Cortex of kidney (tissue), 1 donor: ENCODE results near the gene PRG2.
"Not testable (repeated sequence)": the region's sequence is repeated elsewhere in the genome, so short reads cannot be mapped to it uniquely, and the experiment has no call there.

ENCODE experiments used
- DNase-seq: peaks from one replicate; lab custom pipeline; 2025; lab: John Stamatoyannopoulos, UW

Gene PRG2

GRCh38 chr11:57368106-57368844, 22.2 kb downstream of the PRG2 start:
- no peak for DNase-seq

GRCh38 chr11:57364851-57365660, 25.4 kb downstream of the PRG2 start:
- no peak for DNase-seq

GRCh38 chr11:57363131-57364080, 27.0 kb downstream of the PRG2 start:
- no peak for DNase-seq

- no peak for DNase-seq
Observed at GRCh38 chr11:57361926-57362325, 28.5 kb downstream of the PRG2 start.

- not testable (repeated sequence) for DNase-seq
Observed at GRCh38 chr11:57361420-57361819, 29.0 kb downstream of the PRG2 start.

GRCh38 chr11:57360991-57361390, 29.5 kb downstream of the PRG2 start:
- no peak for DNase-seq

GRCh38 chr11:57359896-57360690, 30.4 kb downstream of the PRG2 start:
- DNase-seq: no peak

GRCh38 chr11:57359396-57359795, 31.1 kb downstream of the PRG2 start:
- DNase-seq: no peak

- DNase-seq: no peak
Observed at GRCh38 chr11:57358991-57359390, 31.5 kb downstream of the PRG2 start.

- DNase-seq: no peak
Observed at GRCh38 chr11:57358543-57358961, 31.9 kb downstream of the PRG2 start.

- no peak for DNase-seq
Observed at GRCh38 chr11:57357856-57358255, 32.6 kb downstream of the PRG2 start.

GRCh38 chr11:57357310-57357709, 33.1 kb downstream of the PRG2 start:
- DNase-seq: no peak

- no peak for DNase-seq
Observed at GRCh38 chr11:57356268-57356667, 34.2 kb downstream of the PRG2 start.

- DNase-seq: no peak
Observed at GRCh38 chr11:57354699-57355098, 35.8 kb downstream of the PRG2 start.

- DNase-seq: no peak
Observed at GRCh38 chr11:57353852-57354251, 36.6 kb downstream of the PRG2 start.

GRCh38 chr11:57353446-57353845, 37.0 kb downstream of the PRG2 start:
- DNase-seq: no peak

- DNase-seq: no peak
Observed at GRCh38 chr11:57353036-57353435, 37.4 kb downstream of the PRG2 start.

- no peak for DNase-seq
Observed at GRCh38 chr11:57349491-57350274, 40.8 kb downstream of the PRG2 start.

GRCh38 chr11:57348636-57349313, 41.7 kb downstream of the PRG2 start:
- no peak for DNase-seq

GRCh38 chr11:57348052-57348451, 42.4 kb downstream of the PRG2 start:
- DNase-seq: no peak
